HFF-Myc (cell line): Measurements from ENCODE around the gene GABRQ.

Experiments used
- DNase-seq: peaks from one replicate; pipeline ENCODE4 v3.0.0-alpha.2; 2011; ENCODE audit warnings: low read depth; ENCODE audit errors: extremely low read depth
- H3K4me3 ChIP-seq: replicated peaks from 2 replicates; pipeline ENCODE4 v1.5.1; 2011; ENCODE audit warnings: low read depth, mild to moderate bottlenecking, control low read depth, low read length
- TF ChIP-seq, protein P1 (sequence below): IDR thresholded peaks from 2 replicates; pipeline ENCODE4 v1.5.1; 2012; ENCODE audit warnings: mild to moderate bottlenecking, low read depth, low read length, control low read depth; ENCODE audit errors: missing control alignments

The GABRQ gene

DNA sequence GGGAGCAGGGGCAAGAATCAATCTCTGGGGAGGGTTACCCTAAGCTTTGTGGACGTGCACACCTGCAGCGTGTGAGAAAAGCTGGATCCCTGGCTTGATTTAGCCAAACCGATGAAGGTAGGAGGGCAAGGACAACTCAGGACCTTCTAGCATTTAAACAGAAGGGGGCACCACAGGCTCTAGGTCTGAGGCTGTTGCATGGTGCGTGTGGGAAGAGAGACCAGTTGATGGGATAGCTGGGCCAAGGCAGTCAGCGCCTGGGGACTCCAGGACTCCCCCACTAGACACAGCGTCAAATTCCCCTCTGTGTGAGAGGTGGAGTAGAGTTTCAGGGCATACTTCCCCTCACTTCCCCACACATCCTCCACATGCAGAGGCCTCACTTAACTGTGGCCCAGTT lies 4.3 kb downstream of the GABRQ start:
- DNase-seq = no peak
- no peak overlapping the region for H3K4me3 ChIP-seq
- TF ChIP-seq, protein P1, sequence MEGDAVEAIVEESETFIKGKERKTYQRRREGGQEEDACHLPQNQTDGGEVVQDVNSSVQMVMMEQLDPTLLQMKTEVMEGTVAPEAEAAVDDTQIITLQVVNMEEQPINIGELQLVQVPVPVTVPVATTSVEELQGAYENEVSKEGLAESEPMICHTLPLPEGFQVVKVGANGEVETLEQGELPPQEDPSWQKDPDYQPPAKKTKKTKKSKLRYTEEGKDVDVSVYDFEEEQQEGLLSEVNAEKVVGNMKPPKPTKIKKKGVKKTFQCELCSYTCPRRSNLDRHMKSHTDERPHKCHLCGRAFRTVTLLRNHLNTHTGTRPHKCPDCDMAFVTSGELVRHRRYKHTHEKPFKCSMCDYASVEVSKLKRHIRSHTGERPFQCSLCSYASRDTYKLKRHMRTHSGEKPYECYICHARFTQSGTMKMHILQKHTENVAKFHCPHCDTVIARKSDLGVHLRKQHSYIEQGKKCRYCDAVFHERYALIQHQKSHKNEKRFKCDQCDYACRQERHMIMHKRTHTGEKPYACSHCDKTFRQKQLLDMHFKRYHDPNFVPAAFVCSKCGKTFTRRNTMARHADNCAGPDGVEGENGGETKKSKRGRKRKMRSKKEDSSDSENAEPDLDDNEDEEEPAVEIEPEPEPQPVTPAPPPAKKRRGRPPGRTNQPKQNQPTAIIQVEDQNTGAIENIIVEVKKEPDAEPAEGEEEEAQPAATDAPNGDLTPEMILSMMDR = no peak

DNA sequence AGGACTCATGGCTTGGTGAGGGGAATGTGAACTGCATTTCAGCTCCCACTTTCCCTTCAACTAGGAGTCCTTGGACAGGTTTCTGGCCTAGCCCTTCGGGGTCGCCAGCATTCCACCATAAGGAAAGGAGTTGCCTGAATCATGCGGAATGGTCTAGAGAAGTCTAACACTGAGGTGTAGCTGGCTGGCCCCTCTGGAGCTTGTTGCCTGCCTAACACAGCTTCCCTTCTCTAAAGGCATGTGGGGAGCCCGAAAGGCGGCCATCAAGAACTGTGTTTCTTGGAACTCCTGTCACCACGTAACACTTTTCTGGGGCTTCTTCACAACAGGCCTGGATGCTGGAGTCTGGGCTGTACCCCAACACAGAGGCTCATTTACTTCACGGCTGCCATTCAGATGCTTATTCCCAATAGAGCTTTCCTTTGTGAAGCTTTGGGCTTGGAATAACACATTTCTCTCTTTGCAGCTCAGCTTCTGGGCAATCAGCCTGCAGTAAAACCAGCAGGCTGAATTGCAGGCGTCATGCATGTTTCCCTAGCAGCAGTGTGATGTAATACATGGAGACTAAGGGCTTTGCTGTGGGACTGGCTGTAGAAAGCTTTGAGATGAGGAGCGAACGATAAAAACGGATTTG lies 5.4 kb downstream of the GABRQ start:
- TF ChIP-seq, protein P1 = no peak
- no peak overlapping the region for H3K4me3 ChIP-seq
- no peak for DNase-seq

DNA sequence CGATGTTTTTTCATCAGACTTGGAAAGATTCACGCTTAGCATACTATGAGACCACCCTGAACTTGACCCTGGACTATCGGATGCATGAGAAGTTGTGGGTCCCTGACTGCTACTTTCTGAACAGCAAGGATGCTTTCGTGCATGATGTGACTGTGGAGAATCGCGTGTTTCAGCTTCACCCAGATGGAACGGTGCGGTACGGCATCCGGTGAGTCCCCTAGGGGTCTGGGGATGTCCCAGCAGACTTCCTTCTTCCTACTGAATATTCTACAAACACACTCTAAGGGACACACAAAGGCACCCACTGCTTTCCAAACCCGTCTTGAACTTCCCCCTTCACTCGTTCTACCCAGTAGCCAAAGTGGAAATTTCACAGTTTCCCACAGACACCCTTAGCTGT lies 9.3 kb downstream of the GABRQ start:
- no peak overlapping the region for H3K4me3 ChIP-seq
- DNase-seq = no peak
- TF ChIP-seq, protein P1 = no peak

DNA sequence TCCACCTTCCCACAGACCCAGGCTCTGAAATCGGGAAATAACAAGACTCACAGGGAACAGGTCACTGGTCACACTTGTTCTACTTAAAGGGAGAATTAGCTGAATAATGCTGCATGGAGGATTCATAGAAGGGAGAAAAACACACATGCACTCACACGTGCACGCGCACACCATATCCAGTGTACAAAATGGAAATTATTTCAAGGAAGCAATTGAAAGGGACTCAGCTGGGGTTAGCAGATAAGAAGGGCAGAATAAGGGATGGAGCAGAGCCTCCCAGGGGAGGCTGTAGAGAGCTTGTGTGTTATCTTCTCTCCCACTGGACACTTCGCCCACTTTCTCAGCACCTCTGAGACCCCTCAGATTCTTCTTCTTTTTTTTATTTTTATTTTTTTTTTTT lies 10.3 kb downstream of the GABRQ start:
- DNase-seq = no peak
- no peak overlapping the region for H3K4me3 ChIP-seq
- TF ChIP-seq, protein P1 = no peak

DNA sequence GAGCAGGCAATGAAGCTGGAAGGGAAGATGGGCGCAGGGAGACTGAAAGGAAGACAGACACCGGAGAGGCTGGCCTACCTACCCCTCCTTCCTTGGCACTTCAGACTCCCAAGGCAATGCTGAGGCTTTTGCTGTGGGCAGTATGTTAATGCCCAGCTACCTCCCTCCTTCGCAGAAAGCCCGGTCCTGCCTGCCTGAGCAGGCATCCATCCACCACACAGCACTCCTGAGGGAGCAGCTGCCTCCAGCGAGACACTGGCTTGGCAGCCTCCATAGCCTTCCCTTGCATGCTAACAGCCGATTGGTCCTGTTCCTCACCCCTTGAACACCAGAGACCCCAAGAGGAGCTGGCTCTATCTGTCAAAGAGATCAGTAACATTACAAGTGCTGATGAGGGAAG lies 14.4 kb downstream of the GABRQ start:
- H3K4me3 ChIP-seq = no peak overlapping the region
- DNase-seq = no peak
- TF ChIP-seq, protein P1 = no peak

DNA sequence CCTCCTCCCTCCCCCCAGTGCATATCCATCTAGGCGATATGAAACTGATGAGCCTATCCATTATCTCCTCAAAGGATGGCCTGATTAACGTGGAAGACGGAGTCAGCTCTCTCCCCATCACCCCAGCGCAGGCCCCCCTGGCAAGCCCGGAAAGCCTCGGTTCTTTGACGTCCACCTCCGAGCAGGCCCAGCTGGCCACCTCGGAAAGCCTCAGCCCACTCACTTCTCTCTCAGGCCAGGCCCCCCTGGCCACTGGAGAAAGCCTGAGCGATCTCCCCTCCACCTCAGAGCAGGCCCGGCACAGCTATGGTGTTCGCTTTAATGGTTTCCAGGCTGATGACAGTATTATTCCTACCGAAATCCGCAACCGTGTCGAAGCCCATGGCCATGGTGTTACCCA lies 14.8 kb downstream of the GABRQ start:
- DNase-seq = no peak
- H3K4me3 ChIP-seq = no peak overlapping the region
- TF ChIP-seq, protein P1 = no peak

DNA sequence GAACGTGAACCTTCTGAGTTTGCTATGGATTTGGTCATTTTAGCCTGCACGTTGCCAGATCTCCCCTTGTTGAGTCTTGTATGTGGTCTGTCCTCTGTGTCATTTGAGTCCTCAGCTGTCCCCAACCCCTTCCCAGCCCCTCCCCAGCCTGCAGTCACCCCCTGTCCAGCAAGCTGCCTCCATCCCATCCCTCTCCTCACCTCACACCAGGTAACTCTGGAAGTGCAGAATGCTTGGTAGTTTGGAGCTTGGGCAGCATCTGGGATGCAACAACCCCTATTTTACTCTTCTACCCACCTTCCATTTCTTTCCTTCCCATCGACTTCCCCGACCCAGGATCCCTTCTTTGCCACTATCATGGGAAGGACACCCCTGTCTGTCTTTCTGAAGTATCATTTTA lies 18.4 kb downstream of the GABRQ start:
- no peak for DNase-seq
- TF ChIP-seq, protein P1 = no peak
- no peak overlapping the region for H3K4me3 ChIP-seq
